Vagina (tissue), 2 donors: ENCODE measurements around the gene AHNAK.

Experiments
- POLR2A ChIP-seq, 2 donors: fragments of 450-650 bp; IDR thresholded peaks; one replicate each; pipeline ENCODE4 v1.6.1; 2017; ENCODE audit warnings: antibody characterized with exemption in 2 of 2, mild to moderate bottlenecking in 2 of 2, moderate library complexity in 2 of 2
- POLR2AphosphoS5 ChIP-seq, 2 donors: sonication (generic); formaldehyde crosslinking; IDR thresholded peaks; one replicate each; pipeline ENCODE4 v1.9.0; 2017; ENCODE audit warnings: antibody characterized with exemption in 2 of 2, mild to moderate bottlenecking in 2 of 2, low read depth in 1 of 2; ENCODE audit not compliant: insufficient read depth in 1 of 2
- TF ChIP-seq, protein P1 (sequence below), 3 experiments: fragments of 450-650 bp in 2 of 3; fragments of 200-600 bp in 1 of 3; sonication (generic) in 1 of 3; IDR thresholded peaks; one replicate each; pipeline ENCODE4 v1.5.1; 2017 to 2019; ENCODE audit warnings: antibody characterized with exemption in 3 of 3, mild to moderate bottlenecking in 2 of 3, moderate library complexity in 2 of 3

DNA sequence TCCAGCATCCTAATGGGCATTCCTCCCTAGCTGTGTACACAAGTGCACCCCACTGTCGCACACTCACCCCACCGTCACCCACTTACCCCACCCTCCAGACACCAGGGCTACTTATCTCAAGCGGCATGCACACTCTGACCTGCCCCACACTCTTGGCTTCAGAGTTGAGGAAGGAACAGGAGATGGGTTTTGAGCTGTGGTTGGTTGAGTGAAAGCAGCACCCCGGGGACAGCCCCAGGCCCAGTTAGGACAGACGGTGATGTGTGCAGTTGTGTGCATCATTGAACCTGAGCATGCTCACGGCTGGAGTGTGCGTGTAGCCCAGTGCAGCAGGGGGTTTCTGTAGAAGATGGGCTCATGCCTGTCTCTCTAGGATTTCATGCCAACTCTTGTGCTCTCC lies 32.5 kb downstream of the AHNAK start:
- TF ChIP-seq, protein P1, sequence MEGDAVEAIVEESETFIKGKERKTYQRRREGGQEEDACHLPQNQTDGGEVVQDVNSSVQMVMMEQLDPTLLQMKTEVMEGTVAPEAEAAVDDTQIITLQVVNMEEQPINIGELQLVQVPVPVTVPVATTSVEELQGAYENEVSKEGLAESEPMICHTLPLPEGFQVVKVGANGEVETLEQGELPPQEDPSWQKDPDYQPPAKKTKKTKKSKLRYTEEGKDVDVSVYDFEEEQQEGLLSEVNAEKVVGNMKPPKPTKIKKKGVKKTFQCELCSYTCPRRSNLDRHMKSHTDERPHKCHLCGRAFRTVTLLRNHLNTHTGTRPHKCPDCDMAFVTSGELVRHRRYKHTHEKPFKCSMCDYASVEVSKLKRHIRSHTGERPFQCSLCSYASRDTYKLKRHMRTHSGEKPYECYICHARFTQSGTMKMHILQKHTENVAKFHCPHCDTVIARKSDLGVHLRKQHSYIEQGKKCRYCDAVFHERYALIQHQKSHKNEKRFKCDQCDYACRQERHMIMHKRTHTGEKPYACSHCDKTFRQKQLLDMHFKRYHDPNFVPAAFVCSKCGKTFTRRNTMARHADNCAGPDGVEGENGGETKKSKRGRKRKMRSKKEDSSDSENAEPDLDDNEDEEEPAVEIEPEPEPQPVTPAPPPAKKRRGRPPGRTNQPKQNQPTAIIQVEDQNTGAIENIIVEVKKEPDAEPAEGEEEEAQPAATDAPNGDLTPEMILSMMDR (IDR thresholded peaks at IDR 0.05) = no peak
- TF ChIP-seq POLR2AphosphoS5 (IDR thresholded peaks at IDR 0.05; ENCODE audit: insufficient read depth in 1 of 2, low read depth in 1 of 2) (no peak), POLR2A (IDR thresholded peaks at IDR 0.05) (no peak)
